Prostate gland (tissue), 2 donors: ENCODE results near the gene SERINC2.

Experiments
- CTCF ChIP-seq, 4 experiments: fragments of 200-600 bp in 2 of 4; fragments of 450-650 bp in 2 of 4; sonication (generic) in 2 of 4; IDR thresholded peaks; 1 replicate in 3 of 4; 2 replicates in 1 of 4; pipeline ENCODE4 v1.5.1; 2016 to 2019; ENCODE audit warnings: antibody characterized with exemption in 4 of 4, mild to moderate bottlenecking in 2 of 4, moderate library complexity in 2 of 4
- POLR2A ChIP-seq: fragments of 450-650 bp; IDR thresholded peaks from one replicate; pipeline ENCODE4 v1.6.1; 2016; ENCODE audit warnings: antibody characterized with exemption, mild to moderate bottlenecking

GRCh38 chr1:31421371-31422040, 8.5 kb downstream of the SERINC2 start:
- TF ChIP-seq CTCF (IDR thresholded peaks at IDR 0.05) (peak in 2 of 4 experiments; percentile 19 to 25), POLR2A (no peak)
